DOHH2 (cell line): ENCODE measurements around the gene COL26A1.

ENCODE experiments used
- H3F3A ChIP-seq: fragments of 200-600 bp; sonication (generic), shearing (Covaris generic); 2 replicates; pipeline ENCODE4 v1.6.0; 2016; ENCODE audit warnings: antibody characterized with exemption, mild to moderate bottlenecking; ENCODE audit not compliant: control insufficient read depth, insufficient read depth
- H3K27ac ChIP-seq: fragments of 200-600 bp; sonication (generic); 2 replicates; pipeline ENCODE4 v1.5.1; 2014; ENCODE audit warnings: low read depth, mild to moderate bottlenecking, low read length, moderate library complexity
- H3K27me3 ChIP-seq: fragments of 200-600 bp; sonication (generic); 2 replicates; pipeline ENCODE4 v1.6.1; 2014; ENCODE audit warnings: mild to moderate bottlenecking, low read length, mixed read lengths; ENCODE audit not compliant: control insufficient read depth
- H3K36me3 ChIP-seq: fragments of 200-600 bp; sonication (generic); 2 replicates; pipeline ENCODE4 v1.6.1; 2014; ENCODE audit warnings: mild to moderate bottlenecking, low read length, moderate library complexity, mixed read lengths; ENCODE audit not compliant: control insufficient read depth
- H3K4me1 ChIP-seq: fragments of 200-600 bp; sonication (generic); 2 replicates; pipeline ENCODE4 v1.6.1; 2014; ENCODE audit warnings: mild to moderate bottlenecking, low read length, mixed read lengths; ENCODE audit not compliant: control insufficient read depth
- H3K4me2 ChIP-seq: fragments of 200-600 bp; sonication (generic); 2 replicates; pipeline ENCODE4 v1.6.0; 2014; ENCODE audit warnings: mild to moderate bottlenecking, low read length, moderate library complexity
- H3K4me3 ChIP-seq: fragments of 200-600 bp; sonication (generic); 2 replicates; pipeline ENCODE4 v1.5.1; 2014; ENCODE audit warnings: mild to moderate bottlenecking, low read length, mixed read lengths
- H3K79me2 ChIP-seq: fragments of 200-600 bp; sonication (generic); 2 replicates; pipeline ENCODE4 v1.6.1; 2014; ENCODE audit warnings: mild to moderate bottlenecking, low read length, mixed read lengths; ENCODE audit not compliant: control insufficient read depth
- H3K9me2 ChIP-seq: fragments of 200-600 bp; sonication (generic); replicated peaks from 2 replicates; pipeline ENCODE4 v1.6.1; 2014; ENCODE audit warnings: mild to moderate bottlenecking, low read length, mixed read lengths; ENCODE audit not compliant: control insufficient read depth
- H3K9me3 ChIP-seq: fragments of 200-600 bp; sonication (generic); 2 replicates; pipeline ENCODE4 v1.6.1; 2014; ENCODE audit warnings: antibody characterized with exemption, low read length, mixed read lengths; ENCODE audit not compliant: control insufficient read depth, insufficient read depth
- H4K20me1 ChIP-seq: fragments of 200-600 bp; sonication (generic); 2 replicates; pipeline ENCODE4 v1.6.0; 2014; ENCODE audit warnings: low read depth, mild to moderate bottlenecking, antibody characterized with exemption, low read length, moderate library complexity; ENCODE audit not compliant: control insufficient read depth, insufficient read depth
- EZH2phosphoT487 ChIP-seq: fragments of 200-600 bp; sonication (generic); IDR thresholded peaks from 2 replicates; pipeline ENCODE4 v1.6.1; 2017; ENCODE audit warnings: borderline replicate concordance, mild to moderate bottlenecking, antibody characterized with exemption, low read length, moderate library complexity, mixed read lengths
- TF ChIP-seq, protein P1 (sequence below): fragments of 200-600 bp; sonication (generic); IDR thresholded peaks from one replicate; pipeline ENCODE4 v1.5.1; 2014; ENCODE audit warnings: antibody characterized with exemption, mild to moderate bottlenecking, low read depth, low read length; ENCODE audit not compliant: poor library complexity, severe bottlenecking

Gene COL26A1

DNA sequence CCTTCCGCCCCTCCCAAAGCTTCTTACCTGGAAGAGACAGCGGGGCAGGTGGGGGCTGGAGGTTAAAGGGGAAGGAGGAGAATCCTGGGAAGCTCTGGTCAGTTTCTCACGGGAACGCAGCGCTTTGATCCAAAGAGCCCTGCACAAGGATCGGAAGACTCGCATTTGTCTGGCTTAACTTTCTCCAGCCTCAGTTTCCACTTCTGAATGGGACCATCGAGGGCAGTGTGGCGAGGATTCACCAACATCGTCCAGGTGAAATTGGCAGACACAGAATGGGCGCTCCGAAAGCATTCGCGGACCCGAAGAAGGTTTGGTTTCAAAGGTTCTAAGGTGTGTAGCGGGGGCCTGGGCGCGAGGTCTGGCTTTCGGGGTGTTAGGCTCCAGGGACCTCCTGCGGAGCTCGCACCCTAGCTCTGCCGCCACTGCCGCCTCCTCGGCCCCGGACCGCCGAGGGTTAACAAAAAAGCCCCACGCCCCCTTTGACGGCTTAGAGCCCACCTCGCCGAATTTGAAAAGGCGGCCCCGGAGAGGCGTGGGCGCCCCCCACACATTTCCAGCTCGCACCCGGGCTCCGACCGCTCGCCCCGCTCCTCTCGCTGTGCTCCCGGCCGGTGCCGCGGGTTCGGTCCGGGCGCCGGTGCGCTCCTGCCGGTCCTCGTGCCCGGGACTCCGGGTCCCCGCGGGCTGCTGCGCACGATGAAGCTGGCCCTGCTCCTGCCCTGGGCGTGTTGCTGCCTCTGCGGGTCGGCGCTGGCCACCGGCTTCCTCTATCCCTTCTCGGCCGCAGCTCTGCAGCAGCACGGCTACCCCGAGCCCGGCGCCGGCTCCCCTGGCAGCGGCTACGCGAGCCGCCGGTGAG is at the start of gene COL26A1:
TSS of gene COL26A1 (plus strand) at position 542 of the 862 bp plus-strand sequence. CDS start at position 700, 158 bp downstream.
- Histone ChIP-seq H3K4me1 (peaks cover 5% of the 10 kb centered on the region; the same call in 1 of the 2 replicates), H3K9me3 (no peaks in the 10 kb centered on the region), H4K20me1 (peaks cover 3% of the 10 kb centered on the region), H3K27me3 (peaks cover 9% of the 10 kb centered on the region), H3K9me2 (no peaks in the 10 kb centered on the region), H3K4me2 (peak within 1 kb of the TSS; percentile 53), H3K36me3 (no peaks in the 10 kb centered on the region), H3F3A (no peaks in the 10 kb centered on the region), H3K27ac (no peak within 1 kb of the TSS), H3K4me3 (peak within 1 kb of the TSS; percentile 38; the same call in 1 of the 2 replicates), H3K79me2 (no peaks in the 10 kb centered on the region)
- TF ChIP-seq, protein P1, sequence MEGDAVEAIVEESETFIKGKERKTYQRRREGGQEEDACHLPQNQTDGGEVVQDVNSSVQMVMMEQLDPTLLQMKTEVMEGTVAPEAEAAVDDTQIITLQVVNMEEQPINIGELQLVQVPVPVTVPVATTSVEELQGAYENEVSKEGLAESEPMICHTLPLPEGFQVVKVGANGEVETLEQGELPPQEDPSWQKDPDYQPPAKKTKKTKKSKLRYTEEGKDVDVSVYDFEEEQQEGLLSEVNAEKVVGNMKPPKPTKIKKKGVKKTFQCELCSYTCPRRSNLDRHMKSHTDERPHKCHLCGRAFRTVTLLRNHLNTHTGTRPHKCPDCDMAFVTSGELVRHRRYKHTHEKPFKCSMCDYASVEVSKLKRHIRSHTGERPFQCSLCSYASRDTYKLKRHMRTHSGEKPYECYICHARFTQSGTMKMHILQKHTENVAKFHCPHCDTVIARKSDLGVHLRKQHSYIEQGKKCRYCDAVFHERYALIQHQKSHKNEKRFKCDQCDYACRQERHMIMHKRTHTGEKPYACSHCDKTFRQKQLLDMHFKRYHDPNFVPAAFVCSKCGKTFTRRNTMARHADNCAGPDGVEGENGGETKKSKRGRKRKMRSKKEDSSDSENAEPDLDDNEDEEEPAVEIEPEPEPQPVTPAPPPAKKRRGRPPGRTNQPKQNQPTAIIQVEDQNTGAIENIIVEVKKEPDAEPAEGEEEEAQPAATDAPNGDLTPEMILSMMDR: no peak
- TF ChIP-seq EZH2phosphoT487: no peak

DNA sequence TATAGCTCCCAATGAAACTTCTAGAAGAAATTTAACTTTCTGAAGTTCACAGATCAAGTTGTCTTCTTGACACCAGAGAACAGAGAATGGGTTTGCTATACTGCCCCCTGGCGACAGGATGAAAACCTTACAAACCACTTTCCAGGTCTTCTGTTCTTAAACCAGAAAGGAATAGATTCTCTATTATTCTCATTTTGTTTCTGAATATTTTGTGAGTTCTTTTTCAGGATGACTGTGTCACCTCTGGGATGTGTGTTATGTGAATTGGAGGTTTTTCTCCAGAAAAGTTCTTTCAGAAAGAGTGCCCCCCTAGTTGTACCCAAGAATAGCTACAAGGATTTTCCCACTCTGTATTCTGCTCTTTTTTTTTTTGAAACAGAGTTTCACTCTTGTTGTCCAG is 47.3 kb upstream of the COL26A1 start:
- Histone ChIP-seq H3K4me1 (no peaks in the 10 kb centered on the region), H3K9me2 (no peaks in the 10 kb centered on the region), H3K27ac (no peak overlapping the region), H4K20me1 (no peaks in the 10 kb centered on the region; the same call in 1 of the 2 replicates), H3K4me3 (no peak overlapping the region), H3K36me3 (peaks cover 11% of the 10 kb centered on the region), H3K79me2 (no peaks in the 10 kb centered on the region), H3K27me3 (no peaks in the 10 kb centered on the region), H3F3A (no peaks in the 10 kb centered on the region), H3K9me3 (peaks cover 3% of the 10 kb centered on the region; the same call in 1 of the 2 replicates), H3K4me2 (no peak overlapping the region)
- TF ChIP-seq, protein P1: peak; percentile 86
- TF ChIP-seq EZH2phosphoT487: no peak

DNA sequence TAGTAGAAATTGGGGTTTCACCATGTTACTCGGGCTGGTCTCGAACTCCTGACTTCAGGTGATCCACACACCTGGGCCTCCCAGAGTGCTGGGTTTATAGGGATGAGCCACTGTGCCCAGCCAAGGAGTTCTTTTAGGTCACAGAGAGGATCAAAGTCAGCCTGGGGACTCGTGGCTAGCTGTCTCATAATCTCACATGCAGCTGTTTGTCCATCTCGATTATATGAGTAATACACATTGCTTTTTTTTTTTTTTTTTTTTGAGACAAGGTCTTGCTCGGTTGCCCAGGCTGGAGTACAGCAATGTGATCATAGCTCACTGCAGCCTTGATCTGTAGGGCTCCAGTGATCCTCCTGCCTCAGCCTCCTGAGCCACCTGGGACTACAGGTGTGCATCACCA is 43.3 kb upstream of the COL26A1 start:
- H4K20me1 ChIP-seq: no peaks in the 10 kb centered on the region; the same call in 1 of the 2 replicates
- H3K4me2 ChIP-seq: no peak overlapping the region
- H3F3A ChIP-seq: no peaks in the 10 kb centered on the region
- no peaks in the 10 kb centered on the region for H3K27me3 ChIP-seq
- no peak for TF ChIP-seq EZH2phosphoT487
- TF ChIP-seq, protein P1: no peak
- no peaks in the 10 kb centered on the region for H3K9me2 ChIP-seq
- peaks cover 11% of the 10 kb centered on the region for H3K36me3 ChIP-seq
- peaks cover 14% of the 10 kb centered on the region for H3K4me1 ChIP-seq
- H3K4me3 ChIP-seq: no peak overlapping the region
- H3K27ac ChIP-seq: no peak overlapping the region
- no peaks in the 10 kb centered on the region for H3K9me3 ChIP-seq
- peaks cover 8% of the 10 kb centered on the region for H3K79me2 ChIP-seq
